RWPE2 (cell line): ENCODE data around the gene EVA1A.
A peak's percentile ranks its signal among the peaks of the same experiment; 100 is the strongest.

Experiments
- ATAC-seq: fragments of 200-7000 bp; cut with Tn5 transposase; 3 replicates; pipeline ENCODE4 v1.9.1; 2021; ENCODE audit warnings: low read depth
- DNase-seq: peaks from one replicate; pipeline ENCODE4 v3.0.0-alpha.2; 2020; ENCODE audit warnings: low spot score
- H3K27ac ChIP-seq: fragments of 450-650 bp; 2 replicates; pipeline ENCODE4 v1.5.1; 2017; ENCODE audit warnings: mild to moderate bottlenecking; ENCODE audit not compliant: poor library complexity, severe bottlenecking
- H3K27me3 ChIP-seq: fragments of 250-450 bp; sonication (Bioruptor Pico); 2 replicates; pipeline ENCODE4 v1.5.1; 2021; ENCODE audit warnings: mild to moderate bottlenecking, moderate library complexity; ENCODE audit not compliant: insufficient read depth, poor library complexity, severe bottlenecking
- H3K36me3 ChIP-seq: fragments of 250-450 bp; sonication (Bioruptor Pico); 2 replicates; pipeline ENCODE4 v1.5.1; 2020; ENCODE audit warnings: low read depth, mild to moderate bottlenecking, moderate library complexity
- H3K4me1 ChIP-seq: fragments of 250-450 bp; sonication (Bioruptor Pico); 2 replicates; pipeline ENCODE4 v1.5.1; 2021; ENCODE audit warnings: mild to moderate bottlenecking, moderate library complexity; ENCODE audit not compliant: insufficient read depth, poor library complexity, severe bottlenecking
- H3K4me3 ChIP-seq: fragments of 250-450 bp; sonication (Bioruptor Pico); 2 replicates; pipeline ENCODE4 v1.5.1; 2021; ENCODE audit warnings: mild to moderate bottlenecking, moderate library complexity; ENCODE audit not compliant: severe bottlenecking
- H3K9me3 ChIP-seq: fragments of 250-450 bp; sonication (Bioruptor Pico); 2 replicates; pipeline ENCODE4 v1.5.1; 2021; ENCODE audit warnings: mild to moderate bottlenecking, moderate library complexity; ENCODE audit not compliant: severe bottlenecking
- TF ChIP-seq, protein P1 (sequence below): fragments of 450-650 bp; IDR thresholded peaks from one replicate; pipeline ENCODE4 v1.5.1; 2017; ENCODE audit warnings: mild to moderate bottlenecking, moderate library complexity; ENCODE audit not compliant: poor library complexity, severe bottlenecking

Gene EVA1A

DNA sequence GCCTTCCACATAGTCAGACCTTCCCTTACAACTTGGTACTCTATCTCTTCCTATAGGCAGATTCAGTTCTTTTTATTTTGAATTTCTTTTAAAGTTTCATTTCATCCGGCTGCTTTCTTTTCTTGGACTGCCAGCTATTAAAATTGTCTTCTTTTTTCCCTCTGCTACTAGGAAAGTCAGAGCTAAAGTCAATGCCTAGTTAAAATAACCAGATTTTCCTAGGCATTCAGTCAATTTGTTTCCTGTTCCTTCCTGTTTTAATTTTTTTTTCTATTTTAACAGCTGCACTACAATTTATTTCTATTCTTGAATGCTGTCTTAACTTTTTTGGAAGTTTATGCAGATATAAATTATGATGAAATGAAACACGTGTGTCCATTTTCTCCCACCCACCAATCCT, 84.8 kb downstream of the EVA1A start:
- H3K9me3 ChIP-seq = no peaks in the 10 kb centered on the region
- TF ChIP-seq, protein P1, sequence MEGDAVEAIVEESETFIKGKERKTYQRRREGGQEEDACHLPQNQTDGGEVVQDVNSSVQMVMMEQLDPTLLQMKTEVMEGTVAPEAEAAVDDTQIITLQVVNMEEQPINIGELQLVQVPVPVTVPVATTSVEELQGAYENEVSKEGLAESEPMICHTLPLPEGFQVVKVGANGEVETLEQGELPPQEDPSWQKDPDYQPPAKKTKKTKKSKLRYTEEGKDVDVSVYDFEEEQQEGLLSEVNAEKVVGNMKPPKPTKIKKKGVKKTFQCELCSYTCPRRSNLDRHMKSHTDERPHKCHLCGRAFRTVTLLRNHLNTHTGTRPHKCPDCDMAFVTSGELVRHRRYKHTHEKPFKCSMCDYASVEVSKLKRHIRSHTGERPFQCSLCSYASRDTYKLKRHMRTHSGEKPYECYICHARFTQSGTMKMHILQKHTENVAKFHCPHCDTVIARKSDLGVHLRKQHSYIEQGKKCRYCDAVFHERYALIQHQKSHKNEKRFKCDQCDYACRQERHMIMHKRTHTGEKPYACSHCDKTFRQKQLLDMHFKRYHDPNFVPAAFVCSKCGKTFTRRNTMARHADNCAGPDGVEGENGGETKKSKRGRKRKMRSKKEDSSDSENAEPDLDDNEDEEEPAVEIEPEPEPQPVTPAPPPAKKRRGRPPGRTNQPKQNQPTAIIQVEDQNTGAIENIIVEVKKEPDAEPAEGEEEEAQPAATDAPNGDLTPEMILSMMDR = no peak
- no peak overlapping the region for H3K27ac ChIP-seq
- no peaks in the 10 kb centered on the region for H3K36me3 ChIP-seq
- ATAC-seq (no peak), DNase-seq (no peak)
- no peak overlapping the region for H3K4me3 ChIP-seq
- H3K4me1 ChIP-seq = no peaks in the 10 kb centered on the region
- no peaks in the 10 kb centered on the region for H3K27me3 ChIP-seq

DNA sequence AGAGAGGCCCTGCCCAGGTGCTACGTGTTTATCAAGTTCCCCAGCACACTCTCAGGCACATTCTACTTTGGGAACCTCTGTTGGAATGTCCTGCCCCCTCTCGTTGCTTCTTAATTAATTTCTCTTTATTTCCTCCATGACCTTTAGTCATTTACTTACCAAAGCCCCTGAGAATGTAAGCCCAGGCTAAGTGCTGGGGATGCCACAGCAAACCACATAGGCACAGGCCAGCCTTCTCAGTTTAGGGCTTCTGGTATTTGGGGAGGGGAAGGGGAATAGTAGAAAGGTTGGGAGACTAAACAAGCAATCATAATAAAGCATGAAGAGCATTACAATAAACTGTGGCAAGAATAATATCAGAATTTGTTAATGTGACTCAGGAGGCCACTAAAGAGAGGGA, 85.7 kb downstream of the EVA1A start:
- H3K27me3 ChIP-seq = no peaks in the 10 kb centered on the region
- no peaks in the 10 kb centered on the region for H3K36me3 ChIP-seq
- ATAC-seq (no peak), DNase-seq (no peak)
- no peaks in the 10 kb centered on the region for H3K4me1 ChIP-seq
- TF ChIP-seq, protein P1 = no peak
- H3K9me3 ChIP-seq = no peaks in the 10 kb centered on the region
- H3K27ac ChIP-seq = no peak overlapping the region
- no peak overlapping the region for H3K4me3 ChIP-seq

DNA sequence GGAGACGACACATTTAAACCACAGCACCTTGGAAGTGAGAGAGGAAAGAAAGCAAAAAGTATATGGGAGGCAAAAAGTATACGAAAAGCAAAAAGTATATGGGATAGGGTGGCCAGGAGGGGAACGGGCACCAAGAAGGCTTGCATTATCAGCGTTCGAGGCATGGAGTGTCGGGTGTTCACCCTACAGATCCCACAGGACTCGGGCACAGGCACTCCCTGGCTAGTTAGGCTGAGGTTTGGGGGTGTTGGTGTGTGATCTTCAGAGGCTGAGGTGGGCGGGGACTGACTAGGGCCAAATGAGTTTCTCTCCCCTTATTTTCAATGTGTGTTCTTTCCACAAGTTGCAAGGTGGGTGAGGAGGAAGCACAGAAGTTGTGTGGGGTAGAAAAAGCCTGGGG, 86.6 kb downstream of the EVA1A start:
- Histone ChIP-seq H3K4me1 (no peaks in the 10 kb centered on the region), H3K4me3 (no peak overlapping the region), H3K36me3 (no peaks in the 10 kb centered on the region), H3K27ac (no peak overlapping the region), H3K9me3 (no peaks in the 10 kb centered on the region), H3K27me3 (no peaks in the 10 kb centered on the region)
- TF ChIP-seq, protein P1 = no peak
- DNase-seq = no peak
- ATAC-seq = no peak

DNA sequence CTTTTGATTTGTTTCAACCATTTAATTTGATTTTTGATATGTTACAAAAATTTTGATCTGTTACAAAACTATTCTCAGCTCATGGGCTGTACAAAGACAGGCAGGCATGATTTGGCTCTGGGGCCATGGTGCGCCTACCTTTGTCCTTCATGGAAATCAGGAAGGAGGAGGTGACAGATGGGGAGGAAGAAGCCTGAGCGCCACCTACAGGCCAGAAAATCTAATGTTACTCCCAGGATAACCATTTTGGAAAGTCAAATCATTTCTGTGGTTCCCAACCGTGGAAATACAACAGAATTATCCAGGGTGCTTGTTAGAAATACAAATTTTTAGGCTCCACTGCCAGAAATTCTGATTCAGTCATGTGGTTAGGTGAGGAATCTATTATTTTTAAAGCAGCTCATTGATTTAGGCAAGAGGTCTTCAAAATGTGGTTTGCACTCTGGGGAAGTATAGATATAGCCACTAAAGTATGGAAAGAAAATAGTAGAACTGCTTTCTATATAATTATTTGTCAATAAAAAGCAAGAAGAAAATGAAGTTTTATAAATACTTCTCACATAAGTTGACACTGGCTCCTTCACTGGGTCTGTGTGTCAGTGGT, 93.9 kb downstream of the EVA1A start:
- Histone ChIP-seq H3K4me1 (no peaks in the 10 kb centered on the region), H3K4me3 (no peak overlapping the region), H3K36me3 (no peaks in the 10 kb centered on the region), H3K27me3 (peaks cover 10% of the 10 kb centered on the region), H3K9me3 (no peaks in the 10 kb centered on the region), H3K27ac (no peak overlapping the region)
- TF ChIP-seq, protein P1 = peak; percentile 48
- ATAC-seq (no peak), DNase-seq (no peak)

DNA sequence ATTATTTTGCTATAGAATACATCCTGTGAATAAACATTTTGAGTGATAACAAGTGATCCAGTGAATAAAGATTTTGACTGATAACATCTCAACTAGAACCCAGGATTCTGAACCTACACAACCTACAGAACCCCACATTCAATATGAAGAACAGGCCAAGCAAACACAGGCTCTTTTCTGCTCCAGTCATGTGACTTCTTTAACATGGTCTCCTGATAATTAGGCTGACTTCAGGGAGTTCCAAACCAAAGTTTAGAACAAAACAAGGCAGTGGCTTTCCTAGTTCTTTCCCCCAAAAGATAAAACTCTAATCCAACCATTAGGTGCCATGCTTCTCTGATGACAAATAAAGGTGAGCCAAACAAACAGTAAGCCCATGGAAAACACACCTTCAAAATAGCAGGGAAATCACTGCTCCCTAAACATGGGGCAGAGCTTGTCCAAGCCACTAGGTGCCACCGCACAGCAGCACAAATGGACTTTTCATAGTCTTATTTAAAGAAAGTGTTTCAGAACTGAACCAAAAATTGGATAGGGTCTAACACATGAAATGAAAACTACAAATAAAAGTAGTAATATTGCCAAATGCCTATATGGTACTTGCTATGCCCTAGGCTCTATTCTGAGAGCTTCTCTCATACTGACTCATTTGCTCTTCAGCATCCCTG, 95.3 kb downstream of the EVA1A start:
- Histone ChIP-seq H3K36me3 (no peaks in the 10 kb centered on the region), H3K9me3 (no peaks in the 10 kb centered on the region), H3K27ac (no peak overlapping the region), H3K27me3 (peaks cover 10% of the 10 kb centered on the region), H3K4me3 (no peak overlapping the region), H3K4me1 (no peaks in the 10 kb centered on the region)
- ATAC-seq (peak; percentile 72; the same call in 2 of the 3 replicates), DNase-seq (no peak)
- TF ChIP-seq, protein P1 = peak; percentile 51
